HG02571 (cell line): ENCODE data around the gene ADA.
"Not testable (repeated sequence)": the region's sequence is repeated elsewhere in the genome, so short reads cannot be mapped to it uniquely, and the experiment has no call there.

Experiments
- ATAC-seq: cut with Tn5 transposase; IDR thresholded peaks from one replicate; pipeline ENCODE4 v1.9.1; 2021; ENCODE audit warnings: mild to moderate bottlenecking, moderate library complexity; ENCODE audit not compliant: unreplicated experiment

Gene ADA

GRCh38 chr20:44601236-44601671 lies 50.2 kb downstream of the ADA start:
- no peak for ATAC-seq

- no peak for ATAC-seq
Measured at GRCh38 chr20:44600758-44601201, 50.7 kb downstream of the ADA start.

- ATAC-seq, result no peak
Measured at GRCh38 chr20:44600301-44600700, 51.2 kb downstream of the ADA start.

- no peak for ATAC-seq
Measured at GRCh38 chr20:44599715-44600114, 51.8 kb downstream of the ADA start.

GRCh38 chr20:44598423-44599305 lies 52.8 kb downstream of the ADA start:
- ATAC-seq, result no peak

- no peak for ATAC-seq
Measured at GRCh38 chr20:44597930-44598329, 53.6 kb downstream of the ADA start.

- ATAC-seq, result no peak
Measured at GRCh38 chr20:44597516-44597915, 54.0 kb downstream of the ADA start.

GRCh38 chr20:44596876-44597275 lies 54.6 kb downstream of the ADA start:
- ATAC-seq, result no peak

GRCh38 chr20:44596010-44596409 lies 55.5 kb downstream of the ADA start:
- no peak for ATAC-seq

- ATAC-seq, result no peak
Measured at GRCh38 chr20:44594730-44595129, 56.8 kb downstream of the ADA start.

GRCh38 chr20:44593751-44594150 lies 57.7 kb downstream of the ADA start:
- ATAC-seq, result no peak

GRCh38 chr20:44592366-44592765 lies 59.1 kb downstream of the ADA start:
- no peak for ATAC-seq

- ATAC-seq, result no peak
Measured at GRCh38 chr20:44590980-44591778, 60.3 kb downstream of the ADA start.

- ATAC-seq, result no peak
Measured at GRCh38 chr20:44589537-44589936, 62.0 kb downstream of the ADA start.

- not testable (repeated sequence) for ATAC-seq
Measured at GRCh38 chr20:44588321-44588720, 63.2 kb downstream of the ADA start.

GRCh38 chr20:44587035-44587980 lies 64.2 kb downstream of the ADA start:
- ATAC-seq, result no peak

GRCh38 chr20:44586289-44586911 lies 65.1 kb downstream of the ADA start:
- ATAC-seq, result peak; percentile 45

GRCh38 chr20:44585057-44585963 lies 66.2 kb downstream of the ADA start:
- no peak for ATAC-seq

GRCh38 chr20:44584162-44584561 lies 67.3 kb downstream of the ADA start:
- no peak for ATAC-seq
